Measurements from ENCODE around the gene C20orf173.
A peak's percentile ranks its signal among the peaks of the same experiment; 100 is the strongest.
"Not testable (repeated sequence)": the region's sequence is repeated elsewhere in the genome, so short reads cannot be mapped to it uniquely, and the experiment has no call there.

C20orf173 gene

GRCh38 chr20:35546127-35546526 lies 16.7 kb upstream of the C20orf173 start:
- no peak for DNase-seq

DNA sequence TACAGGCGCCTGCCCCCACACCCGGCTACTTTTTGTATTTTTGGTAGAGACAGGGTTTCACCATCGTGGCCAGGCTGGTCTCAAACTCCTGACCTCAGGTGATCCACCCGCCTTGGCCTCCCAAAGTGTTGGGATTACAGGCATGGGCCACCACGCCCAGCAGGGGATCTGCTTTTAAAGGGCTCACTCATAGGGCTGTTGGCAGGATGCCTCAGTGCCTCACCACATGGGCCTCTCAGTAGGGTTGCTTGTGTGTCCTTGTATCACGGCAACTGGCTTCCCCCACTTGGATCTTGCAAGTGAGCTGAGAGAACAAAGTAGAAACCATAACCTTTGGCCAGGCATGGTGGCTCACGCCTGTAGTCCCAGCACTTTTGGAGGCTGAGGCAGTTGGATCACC lies 15.5 kb upstream of the C20orf173 start:
- DNase-seq = peak; percentile 40

DNA sequence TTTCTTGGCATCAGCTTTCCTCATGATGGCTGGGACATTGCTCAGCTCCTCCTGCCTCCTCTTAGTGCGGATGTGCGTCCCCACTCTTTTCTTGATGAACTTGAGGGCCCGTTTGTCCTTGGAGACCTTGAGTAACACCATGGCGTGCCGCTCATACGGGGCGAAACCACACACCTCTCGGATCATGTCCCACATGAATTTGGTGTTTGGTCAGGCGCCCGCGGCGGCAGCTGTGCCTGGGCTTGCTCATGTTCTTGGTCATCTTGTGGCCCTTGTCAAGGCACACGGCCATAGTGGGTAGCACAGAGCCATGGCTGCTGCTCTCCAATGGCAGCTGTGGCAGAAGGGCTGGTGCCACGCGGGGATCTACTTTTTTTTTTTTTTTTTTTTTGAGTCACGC lies 15.0 kb upstream of the C20orf173 start:
- DNase-seq = no peak

GRCh38 chr20:35542990-35543389 lies 13.5 kb upstream of the C20orf173 start:
- no peak for DNase-seq

DNA sequence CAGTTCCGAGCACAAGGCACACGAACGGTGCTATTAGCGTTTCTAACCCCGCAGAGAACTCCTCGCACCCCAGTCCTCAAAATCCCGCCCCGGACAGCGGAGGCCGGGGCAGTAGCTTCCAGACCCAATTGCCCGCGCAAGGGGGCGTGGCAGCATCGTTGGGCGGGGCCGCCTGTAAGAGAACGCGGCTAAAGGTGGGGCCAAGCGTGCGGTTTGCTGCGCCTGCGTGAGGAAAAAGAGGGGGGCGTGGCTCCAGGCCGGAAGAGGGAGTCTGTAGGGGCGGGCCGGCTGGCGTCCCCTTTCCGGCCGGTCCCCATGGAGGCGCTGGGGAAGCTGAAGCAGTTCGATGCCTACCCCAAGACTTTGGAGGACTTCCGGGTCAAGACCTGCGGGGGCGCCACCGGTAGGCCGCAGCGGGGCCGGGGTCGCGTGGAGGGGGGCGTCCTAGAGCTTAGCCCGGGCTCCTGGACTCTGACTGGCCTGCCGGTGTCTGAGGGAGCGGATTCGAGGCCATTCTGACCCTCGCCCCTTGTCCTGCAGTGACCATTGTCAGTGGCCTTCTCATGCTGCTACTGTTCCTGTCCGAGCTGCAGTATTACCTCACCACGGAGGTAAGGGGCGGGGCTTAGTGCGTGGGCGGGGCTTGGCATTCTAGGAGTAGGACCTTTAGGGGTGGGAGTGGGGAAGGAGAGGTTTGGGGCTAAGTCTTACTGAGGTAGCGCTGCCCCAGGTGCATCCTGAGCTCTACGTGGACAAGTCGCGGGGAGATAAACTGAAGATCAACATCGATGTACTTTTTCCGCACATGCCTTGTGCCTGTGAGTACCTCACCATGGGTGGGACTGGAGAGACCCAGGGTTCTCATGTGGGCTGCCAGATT lies 12.6 kb upstream of the C20orf173 start, which contains the start of gene ERGIC3:
ERGIC3 (plus strand) TSS at position 296 of the 880 bp plus-strand sequence; CDS start at position 316, 20 bp downstream.
- peak; percentile 94 for DNase-seq

DNA sequence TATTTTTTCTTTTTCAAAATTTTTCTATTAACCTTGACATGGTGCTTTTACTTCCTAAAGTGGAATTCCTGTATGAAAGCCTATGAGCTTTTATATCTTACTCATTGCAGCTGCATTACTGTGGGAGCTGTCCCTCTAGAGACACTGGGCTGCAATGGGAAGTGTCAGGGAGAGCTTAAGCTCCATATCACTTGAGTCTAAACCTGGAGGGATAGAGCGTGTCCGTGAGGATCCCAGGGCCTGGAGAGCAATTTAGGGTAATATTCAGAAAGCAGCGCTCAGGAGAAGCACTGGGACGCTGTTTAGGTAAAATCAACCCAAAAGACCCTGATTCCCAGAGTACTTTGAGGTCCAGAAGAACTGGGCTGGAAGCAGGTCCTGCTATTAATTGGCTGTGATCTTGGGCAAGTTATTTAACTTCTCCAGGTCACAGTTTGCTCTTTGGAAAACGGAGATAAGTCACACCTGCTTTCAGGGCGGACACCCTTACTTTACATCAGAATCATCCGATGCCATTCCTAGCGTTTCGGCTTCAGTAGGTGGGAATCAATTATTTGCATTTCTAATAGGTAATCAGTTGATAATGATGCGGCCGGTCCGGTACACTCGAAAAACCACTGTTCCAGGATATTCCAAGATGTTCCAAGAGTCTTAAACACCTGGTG lies 11.8 kb upstream of the C20orf173 start:
- no peak for DNase-seq

DNA sequence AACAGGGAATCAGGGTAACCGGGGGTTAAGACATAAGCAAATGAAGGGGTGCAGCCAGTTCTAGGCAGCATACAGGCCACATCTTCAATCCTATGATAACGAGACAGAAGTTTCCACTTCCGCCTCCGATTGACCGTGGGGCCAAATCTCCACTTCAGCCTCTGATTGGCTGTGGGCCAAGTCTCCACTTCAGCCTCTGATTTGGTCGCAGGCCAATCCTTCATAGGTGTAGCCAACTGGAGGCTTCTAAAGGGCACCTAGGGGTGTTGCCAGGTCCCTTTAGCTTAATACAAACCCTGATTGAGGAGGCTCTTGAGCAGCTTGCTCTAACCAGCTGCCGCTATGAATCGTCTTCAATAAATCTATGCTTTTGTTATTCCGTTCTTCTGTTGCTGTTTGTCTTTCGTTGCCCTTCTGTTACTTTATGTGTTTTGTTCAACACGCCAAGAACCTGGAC lies 10.3 kb upstream of the C20orf173 start:
- DNase-seq = no peak

- no peak for DNase-seq
These were observed 2.2 kb downstream of the C20orf173 start for GRCh38 chr20:35527122-35527769.

- DNase-seq = no peak
These were observed 3.8 kb downstream of the C20orf173 start for GRCh38 chr20:35525639-35526038.

DNA sequence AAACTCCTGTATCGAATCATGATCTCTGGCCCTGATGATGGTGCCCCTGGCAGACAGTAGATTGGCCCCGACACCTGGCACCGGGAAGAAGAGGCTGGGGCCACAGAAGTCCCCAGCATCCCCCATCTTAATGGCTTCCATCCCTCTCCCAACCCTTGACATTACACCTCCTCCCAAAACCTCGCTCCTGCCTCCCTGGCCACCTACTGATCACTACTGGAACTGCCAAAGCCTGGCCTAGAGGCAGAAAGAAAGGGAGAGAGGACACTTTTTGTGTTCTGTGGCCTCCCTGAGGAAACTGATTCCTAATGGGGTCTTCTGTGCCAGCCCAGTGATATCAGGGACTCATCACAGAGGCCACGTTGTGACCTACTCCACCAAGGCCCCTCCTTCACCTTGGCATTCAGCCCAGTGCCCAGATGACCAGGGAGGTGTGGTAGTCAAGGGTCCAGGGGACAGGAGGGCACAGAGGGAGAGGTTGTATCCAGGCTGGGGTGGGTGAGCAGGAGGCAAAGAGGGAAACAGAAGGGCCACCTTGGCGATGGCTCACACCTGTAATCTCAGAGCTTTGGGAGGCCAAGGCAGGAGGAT lies 6.1 kb downstream of the C20orf173 start:
- no peak for DNase-seq

- no peak for DNase-seq
These were observed 10.5 kb downstream of the C20orf173 start for GRCh38 chr20:35518955-35519354.

DNA sequence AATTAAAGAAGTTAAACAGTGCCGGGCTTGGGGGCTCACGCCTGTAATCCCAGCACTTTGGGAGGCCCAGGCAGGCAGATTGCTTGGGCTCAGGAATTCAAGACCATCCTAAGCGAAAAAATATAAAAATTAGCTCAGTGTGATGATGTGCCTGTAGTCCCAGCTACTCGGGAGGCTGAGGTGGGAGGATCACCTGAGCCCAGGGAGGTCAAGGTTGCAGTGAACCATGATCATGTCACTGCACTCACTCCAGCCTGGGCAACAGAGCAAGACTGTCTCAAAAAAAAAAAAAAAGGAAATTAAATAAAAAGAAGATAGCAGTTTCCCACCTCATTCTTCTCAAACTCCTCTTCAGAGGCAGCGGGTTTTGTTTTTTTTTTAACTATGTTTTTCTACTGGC lies 11.7 kb downstream of the C20orf173 start:
- not testable (repeated sequence) for DNase-seq

- no peak for DNase-seq
These were observed 12.3 kb downstream of the C20orf173 start for GRCh38 chr20:35517125-35517524.

GRCh38 chr20:35515949-35516645 lies 13.4 kb downstream of the C20orf173 start:
- DNase-seq = peak; percentile 76

GRCh38 chr20:35515341-35515740 lies 14.1 kb downstream of the C20orf173 start:
- no peak for DNase-seq

- no peak for DNase-seq
These were observed 15.0 kb downstream of the C20orf173 start for GRCh38 chr20:35514371-35514932.

DNA sequence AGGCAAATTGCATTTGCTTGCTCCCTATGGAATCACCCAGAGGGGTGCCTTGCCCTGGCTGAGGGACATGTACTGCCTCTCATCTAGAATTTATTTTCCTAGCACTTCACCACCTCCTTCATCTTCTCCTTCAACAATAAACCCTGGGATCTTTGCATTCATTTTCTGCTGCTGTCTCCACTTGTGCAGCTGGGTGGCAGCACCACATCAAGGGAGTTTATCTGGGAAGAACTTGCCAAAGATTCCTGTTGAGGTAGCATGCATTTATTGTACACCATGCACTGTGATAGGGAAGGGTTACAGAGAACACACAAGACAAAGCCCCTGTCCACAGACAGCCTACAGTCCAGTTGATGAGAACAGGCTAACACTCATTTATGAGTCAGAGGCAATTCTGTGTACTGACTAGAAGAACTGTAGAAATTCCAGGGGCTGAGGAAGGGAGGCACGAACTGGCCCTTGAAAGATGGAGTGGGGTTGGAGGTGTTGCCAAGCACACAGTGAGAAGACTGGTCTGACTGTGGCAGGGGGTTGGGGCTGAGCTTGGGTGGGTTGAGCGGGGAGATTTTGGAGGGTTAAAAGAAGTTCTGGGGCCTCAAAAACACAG lies 17.5 kb downstream of the C20orf173 start:
- DNase-seq = peak; percentile 31

GRCh38 chr20:35510951-35511735 lies 18.3 kb downstream of the C20orf173 start:
- peak; percentile 42 for DNase-seq

DNA sequence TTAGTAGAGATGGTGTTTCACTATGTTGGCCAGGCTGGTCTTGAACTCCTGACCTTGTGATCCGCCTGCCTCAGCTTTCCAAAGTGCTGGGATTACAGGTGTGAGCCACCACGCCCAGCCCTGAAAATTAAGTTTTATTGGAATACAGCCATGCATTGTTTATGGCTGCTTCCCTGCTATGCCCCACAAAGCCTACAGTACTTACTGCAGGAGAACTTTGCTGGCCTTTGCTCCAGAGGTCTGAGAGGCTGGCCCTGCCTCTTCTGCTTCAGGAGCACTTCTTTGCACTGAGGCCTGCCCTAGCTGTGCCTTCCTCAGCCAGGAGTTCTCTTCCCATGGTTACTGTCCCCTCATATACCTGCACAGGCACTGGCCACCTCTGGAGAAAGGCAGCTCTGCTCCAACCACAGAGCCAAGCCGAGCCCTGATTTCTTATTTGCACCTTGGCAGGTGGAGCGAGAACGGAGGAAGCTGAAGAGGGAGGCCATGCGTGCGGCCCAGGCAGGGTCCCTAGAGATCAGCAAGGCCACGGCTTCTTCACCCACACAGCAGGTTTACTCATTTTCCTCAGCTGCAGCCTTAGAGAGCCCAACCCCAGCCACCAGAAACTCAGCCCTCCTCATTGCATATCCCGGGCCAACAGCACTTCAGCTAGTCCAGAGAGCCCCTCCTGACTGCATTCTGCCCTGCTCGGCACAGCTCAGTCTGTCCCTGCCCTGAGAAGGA lies 20.8 kb downstream of the C20orf173 start:
- no peak for DNase-seq
